LNCAP (cell line): ENCODE data around the gene S1PR5.

Experiments
- TF ChIP-seq, protein P1 (sequence below): fragments of 450-650 bp; IDR thresholded peaks from 2 replicates; pipeline ENCODE4 v1.5.1; 2017; ENCODE audit warnings: mild to moderate bottlenecking

The S1PR5 gene

DNA sequence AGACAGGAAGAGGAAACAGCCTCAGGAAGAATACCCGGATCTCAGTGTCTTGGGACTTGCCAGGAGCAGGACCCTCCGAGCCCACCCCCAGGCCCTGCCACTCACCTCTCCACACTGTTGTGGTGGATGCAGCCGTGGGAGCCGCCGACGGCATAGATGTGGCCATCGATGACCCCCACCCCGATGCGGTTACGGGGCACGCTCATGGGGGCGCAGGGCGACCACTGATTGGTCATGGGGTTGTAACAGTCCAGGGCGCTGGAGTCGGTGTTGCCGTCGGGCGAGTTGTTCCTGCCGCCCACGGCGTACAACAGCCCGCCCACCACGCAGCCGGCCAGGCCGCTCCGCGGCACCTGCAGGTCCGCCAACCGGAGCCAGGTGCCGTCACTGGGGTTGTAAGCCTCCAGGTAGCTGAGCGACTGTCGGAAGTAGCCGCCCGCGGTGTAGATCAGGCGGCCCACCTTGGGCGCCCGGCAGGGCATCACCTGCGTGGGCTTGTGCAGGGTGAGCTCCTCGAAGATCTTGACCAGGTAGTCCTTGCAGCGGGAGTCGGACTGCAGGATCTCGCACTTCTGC lies 25.7 kb downstream of the S1PR5 start:
- TF ChIP-seq, protein P1, sequence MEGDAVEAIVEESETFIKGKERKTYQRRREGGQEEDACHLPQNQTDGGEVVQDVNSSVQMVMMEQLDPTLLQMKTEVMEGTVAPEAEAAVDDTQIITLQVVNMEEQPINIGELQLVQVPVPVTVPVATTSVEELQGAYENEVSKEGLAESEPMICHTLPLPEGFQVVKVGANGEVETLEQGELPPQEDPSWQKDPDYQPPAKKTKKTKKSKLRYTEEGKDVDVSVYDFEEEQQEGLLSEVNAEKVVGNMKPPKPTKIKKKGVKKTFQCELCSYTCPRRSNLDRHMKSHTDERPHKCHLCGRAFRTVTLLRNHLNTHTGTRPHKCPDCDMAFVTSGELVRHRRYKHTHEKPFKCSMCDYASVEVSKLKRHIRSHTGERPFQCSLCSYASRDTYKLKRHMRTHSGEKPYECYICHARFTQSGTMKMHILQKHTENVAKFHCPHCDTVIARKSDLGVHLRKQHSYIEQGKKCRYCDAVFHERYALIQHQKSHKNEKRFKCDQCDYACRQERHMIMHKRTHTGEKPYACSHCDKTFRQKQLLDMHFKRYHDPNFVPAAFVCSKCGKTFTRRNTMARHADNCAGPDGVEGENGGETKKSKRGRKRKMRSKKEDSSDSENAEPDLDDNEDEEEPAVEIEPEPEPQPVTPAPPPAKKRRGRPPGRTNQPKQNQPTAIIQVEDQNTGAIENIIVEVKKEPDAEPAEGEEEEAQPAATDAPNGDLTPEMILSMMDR, result no peak

DNA sequence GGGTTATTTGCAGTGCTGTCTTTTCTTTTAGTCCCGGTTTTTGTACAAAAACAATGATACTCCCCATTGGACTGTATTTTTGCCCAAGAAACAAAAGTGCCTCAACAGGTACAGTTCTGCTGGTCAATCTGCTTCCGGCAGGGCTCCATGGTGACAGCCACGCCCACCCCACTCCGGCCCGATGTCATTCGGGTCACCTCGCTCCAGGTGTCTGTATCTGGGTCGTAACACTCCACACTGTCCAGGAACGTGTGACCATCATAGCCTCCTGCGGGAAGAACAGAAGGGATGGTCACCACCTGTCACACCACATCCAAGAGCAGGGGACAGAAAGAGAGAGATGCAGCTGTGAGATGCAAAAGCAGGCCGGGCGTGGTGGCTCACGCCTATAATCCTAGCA lies 30.7 kb downstream of the S1PR5 start:
- TF ChIP-seq, protein P1, result no peak

DNA sequence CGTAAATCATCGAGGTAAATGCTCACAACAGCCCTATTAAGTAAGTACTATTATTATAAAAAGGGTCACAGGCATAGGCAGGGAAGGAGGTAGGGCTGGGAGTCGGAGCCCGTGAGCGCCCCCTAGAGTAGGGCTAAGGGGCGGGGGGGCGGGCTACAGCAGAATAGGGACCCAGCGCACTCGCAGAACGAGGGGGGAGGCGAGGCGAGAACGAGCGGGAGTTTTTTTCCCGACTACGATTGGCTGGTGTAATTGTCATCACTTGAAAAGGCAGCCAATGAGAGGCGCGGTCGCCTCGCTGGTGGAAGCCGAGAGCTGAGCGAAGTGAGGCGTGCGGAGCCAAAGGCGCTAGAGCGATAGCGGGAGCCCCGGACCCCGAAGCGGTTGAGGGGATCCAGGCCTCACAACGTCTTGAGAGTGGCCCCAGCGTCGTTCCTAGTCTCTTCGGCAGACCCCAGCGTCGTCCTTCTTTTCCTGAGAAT lies 38.3 kb downstream of the S1PR5 start:
- TF ChIP-seq, protein P1, result peak; percentile 37

DNA sequence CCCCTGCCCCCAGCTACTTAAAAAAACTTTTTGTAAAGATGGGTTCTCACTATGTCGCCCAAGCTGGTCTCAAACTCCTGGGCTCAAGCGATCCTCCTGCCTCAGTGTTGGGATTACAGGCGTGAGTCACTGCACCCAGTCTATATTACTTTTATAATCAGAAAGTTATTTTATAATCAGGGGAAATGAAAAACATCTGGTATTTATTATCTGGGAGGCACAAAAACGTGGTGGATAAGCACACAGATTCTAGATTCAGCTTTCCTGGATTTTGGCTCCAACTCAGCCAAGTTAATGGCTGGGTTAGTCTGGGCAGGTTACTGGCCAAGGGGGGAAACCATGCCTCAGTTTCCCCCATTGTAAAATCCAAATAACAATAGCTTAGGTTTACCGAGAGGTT lies 38.8 kb downstream of the S1PR5 start:
- TF ChIP-seq, protein P1, result no peak

DNA sequence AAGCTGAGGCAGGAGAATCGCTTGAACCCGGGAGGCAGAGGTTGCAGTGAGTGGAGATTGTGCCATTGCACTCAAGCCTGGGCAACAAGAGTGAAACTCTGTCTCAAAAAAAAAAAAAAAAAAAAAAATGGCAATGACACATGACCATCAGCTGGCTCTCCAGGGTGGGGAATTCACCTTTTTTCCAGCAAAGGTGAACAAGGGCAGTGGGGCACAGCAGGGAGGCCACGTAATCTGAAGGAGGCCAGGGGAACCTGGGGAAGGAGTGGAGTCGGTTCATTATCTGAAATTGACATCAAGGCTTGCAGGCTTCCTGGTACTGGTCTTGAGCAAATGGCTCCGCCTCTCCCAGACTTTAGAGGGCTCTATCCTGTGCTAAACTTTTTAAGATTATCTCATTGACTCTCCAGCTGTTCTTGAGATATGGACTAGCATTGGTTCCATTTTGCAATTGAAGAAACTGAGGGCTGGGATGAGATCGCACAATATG lies 42.2 kb downstream of the S1PR5 start:
- TF ChIP-seq, protein P1, result no peak

DNA sequence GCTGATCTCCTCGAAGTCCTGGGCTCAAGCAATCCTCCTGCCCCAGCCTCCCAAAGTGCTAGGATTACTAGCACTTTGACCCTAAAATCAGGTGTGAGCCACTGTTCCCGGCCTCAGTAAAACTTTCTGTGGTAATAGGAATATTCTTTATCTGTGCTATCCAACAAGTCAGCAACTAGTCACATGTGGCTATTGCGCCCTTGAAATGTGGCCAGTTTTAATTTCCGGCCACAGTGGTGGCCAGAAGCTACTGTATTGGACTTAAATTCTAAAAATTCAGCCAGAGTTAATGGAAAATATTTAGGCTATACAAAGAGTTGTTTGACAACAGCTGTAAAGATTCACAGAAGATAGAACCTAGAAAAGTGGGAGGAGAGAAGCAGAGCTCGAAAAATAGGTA lies 44.1 kb downstream of the S1PR5 start:
- TF ChIP-seq, protein P1, result no peak

DNA sequence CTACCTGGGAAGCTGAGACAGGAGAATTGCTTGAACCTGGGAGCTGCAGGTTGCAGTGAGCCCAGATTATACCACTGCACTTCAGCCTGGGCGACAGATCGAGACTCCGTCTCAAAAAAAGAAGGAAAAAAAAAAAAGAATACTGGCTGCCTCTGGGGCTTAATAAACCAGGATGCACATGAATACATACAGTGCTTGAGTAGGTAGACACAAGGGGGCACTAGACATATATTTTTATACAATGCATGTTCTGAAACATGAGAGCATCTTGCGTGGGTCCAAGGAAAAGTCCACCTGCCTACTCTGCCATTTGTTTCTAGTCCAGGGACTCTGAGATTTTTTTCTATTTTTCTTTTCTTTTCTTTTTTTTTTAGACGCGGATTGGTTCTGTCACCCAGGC lies 45.3 kb downstream of the S1PR5 start:
- TF ChIP-seq, protein P1, result peak; percentile 69

DNA sequence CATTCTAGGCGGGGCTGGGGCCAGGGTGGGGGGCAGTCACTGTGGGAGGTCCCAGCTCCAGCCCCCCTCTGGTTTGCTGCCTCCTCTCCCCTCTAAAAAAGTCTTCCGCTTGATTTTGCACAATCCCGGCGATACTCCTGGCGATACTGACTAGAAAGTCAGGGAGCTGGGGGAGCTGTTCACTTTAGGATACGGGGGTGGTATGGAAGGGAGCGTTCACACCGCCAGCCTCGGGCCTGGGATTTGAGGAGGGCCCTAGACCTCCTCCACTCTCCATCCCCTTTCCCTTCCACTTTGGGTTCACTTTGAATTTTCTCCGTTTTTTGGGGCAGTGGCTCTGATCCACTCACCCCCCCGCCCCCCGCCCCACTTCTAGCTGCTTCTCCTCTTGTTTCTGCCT lies 49.1 kb downstream of the S1PR5 start:
- TF ChIP-seq, protein P1, result no peak
